RWPE1 (cell line): ENCODE data around the gene ITIH3.

Experiments
- CTCF ChIA-PET: fragments of 350-600 bp; sonication (Branson Sonifier 250); formaldehyde crosslinking; extraction: SDS; loops from one replicate; lab custom pipeline; 2021; lab: Yijun Ruan, JAX
- POLR2A ChIA-PET: fragments of 400-600 bp; formaldehyde crosslinking; extraction: SDS; loops from one replicate; lab custom pipeline; 2020; ENCODE audit warnings: antibody characterized with exemption; ENCODE audit not compliant: low non-redundant PET; lab: Yijun Ruan, JAX
- DNase-seq: peaks from one replicate; pipeline ENCODE4 v3.0.0; 2012; ENCODE audit warnings: low spot score
- H3K27ac ChIP-seq: fragments of 450-650 bp; 2 replicates; pipeline ENCODE4 v1.5.1; 2017
- TF ChIP-seq, protein P1 (sequence below): fragments of 450-650 bp; conservative IDR thresholded peaks from 2 replicates; pipeline ENCODE4 v1.5.1; 2017; ENCODE audit warnings: low read depth, mild to moderate bottlenecking

Gene ITIH3

DNA sequence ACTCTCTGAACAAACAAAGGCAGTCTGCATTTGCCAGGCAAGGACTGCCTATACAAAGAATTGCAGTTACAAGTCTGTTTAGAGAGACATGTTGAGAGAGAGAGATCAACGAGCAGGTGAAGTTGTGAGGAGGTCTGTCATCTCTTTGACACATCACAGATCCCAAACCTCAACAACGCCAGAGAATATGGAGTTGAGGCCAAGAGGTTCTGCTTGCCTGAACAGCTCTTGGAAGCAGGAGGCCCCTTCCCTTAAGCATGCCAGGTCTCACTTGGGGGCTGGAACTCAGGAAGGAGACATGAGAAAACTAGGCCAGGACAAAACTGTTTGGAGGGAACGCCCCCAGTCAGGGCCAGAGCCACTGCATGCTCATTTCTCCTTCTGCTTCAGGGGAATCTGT is 62.5 kb downstream of the ITIH3 start:
- no peak for DNase-seq
- ChIA-PET CTCF (no interaction called here), POLR2A (no interaction called here)
- no peak overlapping the region for H3K27ac ChIP-seq
- TF ChIP-seq, protein P1, sequence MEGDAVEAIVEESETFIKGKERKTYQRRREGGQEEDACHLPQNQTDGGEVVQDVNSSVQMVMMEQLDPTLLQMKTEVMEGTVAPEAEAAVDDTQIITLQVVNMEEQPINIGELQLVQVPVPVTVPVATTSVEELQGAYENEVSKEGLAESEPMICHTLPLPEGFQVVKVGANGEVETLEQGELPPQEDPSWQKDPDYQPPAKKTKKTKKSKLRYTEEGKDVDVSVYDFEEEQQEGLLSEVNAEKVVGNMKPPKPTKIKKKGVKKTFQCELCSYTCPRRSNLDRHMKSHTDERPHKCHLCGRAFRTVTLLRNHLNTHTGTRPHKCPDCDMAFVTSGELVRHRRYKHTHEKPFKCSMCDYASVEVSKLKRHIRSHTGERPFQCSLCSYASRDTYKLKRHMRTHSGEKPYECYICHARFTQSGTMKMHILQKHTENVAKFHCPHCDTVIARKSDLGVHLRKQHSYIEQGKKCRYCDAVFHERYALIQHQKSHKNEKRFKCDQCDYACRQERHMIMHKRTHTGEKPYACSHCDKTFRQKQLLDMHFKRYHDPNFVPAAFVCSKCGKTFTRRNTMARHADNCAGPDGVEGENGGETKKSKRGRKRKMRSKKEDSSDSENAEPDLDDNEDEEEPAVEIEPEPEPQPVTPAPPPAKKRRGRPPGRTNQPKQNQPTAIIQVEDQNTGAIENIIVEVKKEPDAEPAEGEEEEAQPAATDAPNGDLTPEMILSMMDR = no peak

DNA sequence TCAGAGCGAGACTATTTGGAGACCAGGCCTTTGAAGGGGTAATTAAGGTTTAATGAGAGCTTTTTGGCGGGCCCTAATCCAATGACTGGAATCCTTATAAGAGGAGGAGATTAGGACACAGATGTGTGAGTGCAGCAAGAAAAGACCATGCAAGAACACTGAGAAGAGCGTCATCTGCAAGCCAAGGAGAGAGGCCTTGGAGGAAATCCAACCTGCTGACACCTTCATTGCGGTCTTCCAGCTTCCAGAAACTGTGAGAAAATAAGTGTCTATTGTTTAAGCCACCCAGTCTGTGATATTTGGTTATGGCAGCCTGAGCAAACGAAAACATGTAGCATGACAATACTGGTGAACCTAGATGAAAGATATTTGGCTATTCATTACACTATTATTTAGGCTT is 63.3 kb downstream of the ITIH3 start:
- ChIA-PET POLR2A (no interaction called here), CTCF (no interaction called here)
- DNase-seq = no peak
- H3K27ac ChIP-seq = no peak overlapping the region
- TF ChIP-seq, protein P1 = no peak
